ENCODE measurements around the gene RNF187. TPM values are rescaled to one million over a fixed set of nuclear protein-coding genes. Genes with fewer than 3 reads are reported as not detected.
"Not testable (repeated sequence)": the region's sequence is repeated elsewhere in the genome, so short reads cannot be mapped to it uniquely, and the experiment has no call there.

Gene RNF187
- polyA plus RNA-seq, 1 donor (not counting 4 experiments of a cell fraction or from before 2014, with no cell fraction given), result 65.8 TPM

GRCh38 chr1:228500901-228501871 is 14.0 kb downstream of the RNF187 start:
- TF ChIP-seq EZH2 (IDR thresholded peaks at IDR 0.05; ENCODE audit: low read length), result no peak
- peak; percentile 95 to 99 (median 96) for TF ChIP-seq CTCF (optimal IDR thresholded peaks at IDR 0.05 in 1 of 3, IDR thresholded peaks at IDR 0.05 in 1 of 3, conservative IDR thresholded peaks at IDR 0.05 in 1 of 3; ENCODE audit: extremely low read depth in 1 of 3, insufficient read depth in 2 of 3, low read length in 3 of 3)
- FAIRE-seq, result peak; percentile 90
- H3K9me1 ChIP-seq (ENCODE audit: control insufficient read depth, extremely low read depth, insufficient read depth, low read length), result no peaks in the 10 kb centered on the region
- H3K9ac ChIP-seq (ENCODE audit: control insufficient read depth, extremely low read depth, insufficient read depth, low read length), result no peak overlapping the region
- no peaks in the 10 kb centered on the region for H3K27me3 ChIP-seq (ENCODE audit: control insufficient read depth, extremely low read depth, insufficient read depth, low read length)
- peaks cover 5% of the 10 kb centered on the region for H3K4me1 ChIP-seq (ENCODE audit: control insufficient read depth, extremely low read depth, insufficient read depth, low read length)
- dilution Hi-C loops (cut with MboI; ENCODE audit: extremely low pct_ligation_motif_present, low sequenced_read_pairs), result no loop called here
- no peaks in the 10 kb centered on the region for H3K9me3 ChIP-seq (ENCODE audit: control insufficient read depth, low read depth, low read length)
- no peaks in the 10 kb centered on the region for H3K79me2 ChIP-seq (ENCODE audit: control insufficient read depth, insufficient read depth, low read length)
- H2AFZ ChIP-seq (ENCODE audit: control insufficient read depth, low read length), result peak overlapping the region; percentile 72
- peak overlapping the region; percentile 80 for H3K4me2 ChIP-seq (ENCODE audit: control insufficient read depth, extremely low read depth, insufficient read depth, low read depth, low read length)
- H3K36me3 ChIP-seq (ENCODE audit: control insufficient read depth in 2 of 2, extremely low read depth in 1 of 2, insufficient read depth in 2 of 2, low read length in 2 of 2), result no peaks in the 10 kb centered on the region
- no peak overlapping the region for H3K27ac ChIP-seq (ENCODE audit: control insufficient read depth, insufficient read depth, low read length)
- H4K20me1 ChIP-seq (ENCODE audit: control insufficient read depth, extremely low read depth, insufficient read depth, low read length), result no peaks in the 10 kb centered on the region
- peak overlapping the region in 2 of 3 experiments; percentile 31 to 32 for H3K4me3 ChIP-seq (ENCODE audit: control insufficient read depth in 2 of 3, extremely low read depth in 1 of 3, insufficient read depth in 2 of 3, low read depth in 1 of 3, low read length in 3 of 3)
- peak; percentile 73 for DNase-seq (ENCODE audit: low read depth, low spot score)

- Histone ChIP-seq H3K36me3 (ENCODE audit: control insufficient read depth in 2 of 2, extremely low read depth in 1 of 2, insufficient read depth in 2 of 2, low read length in 2 of 2) (no peaks in the 10 kb centered on the region), H3K9ac (ENCODE audit: control insufficient read depth, extremely low read depth, insufficient read depth, low read length) (no peak overlapping the region), H3K27me3 (ENCODE audit: control insufficient read depth, extremely low read depth, insufficient read depth, low read length) (no peaks in the 10 kb centered on the region), H3K4me3 (ENCODE audit: control insufficient read depth in 2 of 3, extremely low read depth in 1 of 3, insufficient read depth in 2 of 3, low read depth in 1 of 3, low read length in 3 of 3) (no peak overlapping the region), H2AFZ (ENCODE audit: control insufficient read depth, low read length) (no peak overlapping the region), H3K4me1 (ENCODE audit: control insufficient read depth, extremely low read depth, insufficient read depth, low read length) (peaks cover 5% of the 10 kb centered on the region), H3K9me1 (ENCODE audit: control insufficient read depth, extremely low read depth, insufficient read depth, low read length) (no peaks in the 10 kb centered on the region), H3K9me3 (ENCODE audit: control insufficient read depth, low read depth, low read length) (no peaks in the 10 kb centered on the region), H3K4me2 (ENCODE audit: control insufficient read depth, extremely low read depth, insufficient read depth, low read depth, low read length) (no peak overlapping the region), H3K27ac (ENCODE audit: control insufficient read depth, insufficient read depth, low read length) (no peak overlapping the region), H3K79me2 (ENCODE audit: control insufficient read depth, insufficient read depth, low read length) (no peaks in the 10 kb centered on the region), H4K20me1 (ENCODE audit: control insufficient read depth, extremely low read depth, insufficient read depth, low read length) (no peaks in the 10 kb centered on the region)
- DNase-seq (ENCODE audit: low read depth, low spot score) (no peak), FAIRE-seq (no peak)
- dilution Hi-C loops (cut with MboI; ENCODE audit: extremely low pct_ligation_motif_present, low sequenced_read_pairs), result no loop called here
- TF ChIP-seq EZH2 (IDR thresholded peaks at IDR 0.05; ENCODE audit: low read length), result no peak
- no peak for TF ChIP-seq CTCF (optimal IDR thresholded peaks at IDR 0.05 in 1 of 3, IDR thresholded peaks at IDR 0.05 in 1 of 3, conservative IDR thresholded peaks at IDR 0.05 in 1 of 3; ENCODE audit: extremely low read depth in 1 of 3, insufficient read depth in 2 of 3, low read length in 3 of 3)
These were observed 15.3 kb downstream of the RNF187 start for GRCh38 chr1:228502522-228502921.

- H2AFZ ChIP-seq (ENCODE audit: control insufficient read depth, low read length); H3K9me3 ChIP-seq (ENCODE audit: control insufficient read depth, low read depth, low read length); H3K79me2 ChIP-seq (ENCODE audit: control insufficient read depth, insufficient read depth, low read length); H3K27ac ChIP-seq (ENCODE audit: control insufficient read depth, insufficient read depth, low read length); DNase-seq (ENCODE audit: low read depth, low spot score); H3K4me2 ChIP-seq (ENCODE audit: control insufficient read depth, extremely low read depth, insufficient read depth, low read depth, low read length); H3K4me3 ChIP-seq (ENCODE audit: control insufficient read depth in 2 of 3, extremely low read depth in 1 of 3, insufficient read depth in 2 of 3, low read depth in 1 of 3, low read length in 3 of 3); H3K9ac ChIP-seq (ENCODE audit: control insufficient read depth, extremely low read depth, insufficient read depth, low read length); dilution Hi-C loops (cut with MboI; ENCODE audit: extremely low pct_ligation_motif_present, low sequenced_read_pairs); H3K4me1 ChIP-seq (ENCODE audit: control insufficient read depth, extremely low read depth, insufficient read depth, low read length); H3K9me1 ChIP-seq (ENCODE audit: control insufficient read depth, extremely low read depth, insufficient read depth, low read length); FAIRE-seq; H3K36me3 ChIP-seq (ENCODE audit: control insufficient read depth in 2 of 2, extremely low read depth in 1 of 2, insufficient read depth in 2 of 2, low read length in 2 of 2); H4K20me1 ChIP-seq (ENCODE audit: control insufficient read depth, extremely low read depth, insufficient read depth, low read length): not testable (repeated sequence)
- H3K27me3 ChIP-seq (ENCODE audit: control insufficient read depth, extremely low read depth, insufficient read depth, low read length), result peaks cover 12% of the 10 kb centered on the region
These were observed 18.8 kb downstream of the RNF187 start for GRCh38 chr1:228505944-228506343.
